ENCODE results near the gene HBB.

HBB gene

DNA sequence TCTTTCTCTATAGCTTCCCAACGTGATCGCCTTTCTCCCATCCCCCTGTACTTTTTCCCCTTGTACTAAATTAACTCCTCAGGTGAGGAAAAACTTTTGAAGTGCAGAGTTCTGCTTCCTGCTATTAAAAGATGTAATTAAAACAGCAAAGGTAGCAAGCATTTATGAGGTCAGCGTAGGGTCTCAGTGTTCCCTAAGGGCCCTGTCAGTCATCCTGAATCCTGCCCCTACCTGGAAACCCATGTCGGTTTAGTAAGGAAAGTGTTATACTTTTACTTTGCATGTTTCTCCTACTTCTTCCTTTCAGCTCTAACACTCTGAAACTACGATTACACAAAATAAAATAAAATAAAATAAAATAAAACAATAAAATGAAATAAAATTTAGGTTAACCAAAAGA, 1.3 kb upstream of the HBB start:
- no peak overlapping the region for H3K4me3 ChIP-seq (replicated peaks; ENCODE audit: low read depth, low read length)
- DNase-seq (ENCODE audit: extremely low read depth, low read depth) = no peak
- TF ChIP-seq, protein P1, sequence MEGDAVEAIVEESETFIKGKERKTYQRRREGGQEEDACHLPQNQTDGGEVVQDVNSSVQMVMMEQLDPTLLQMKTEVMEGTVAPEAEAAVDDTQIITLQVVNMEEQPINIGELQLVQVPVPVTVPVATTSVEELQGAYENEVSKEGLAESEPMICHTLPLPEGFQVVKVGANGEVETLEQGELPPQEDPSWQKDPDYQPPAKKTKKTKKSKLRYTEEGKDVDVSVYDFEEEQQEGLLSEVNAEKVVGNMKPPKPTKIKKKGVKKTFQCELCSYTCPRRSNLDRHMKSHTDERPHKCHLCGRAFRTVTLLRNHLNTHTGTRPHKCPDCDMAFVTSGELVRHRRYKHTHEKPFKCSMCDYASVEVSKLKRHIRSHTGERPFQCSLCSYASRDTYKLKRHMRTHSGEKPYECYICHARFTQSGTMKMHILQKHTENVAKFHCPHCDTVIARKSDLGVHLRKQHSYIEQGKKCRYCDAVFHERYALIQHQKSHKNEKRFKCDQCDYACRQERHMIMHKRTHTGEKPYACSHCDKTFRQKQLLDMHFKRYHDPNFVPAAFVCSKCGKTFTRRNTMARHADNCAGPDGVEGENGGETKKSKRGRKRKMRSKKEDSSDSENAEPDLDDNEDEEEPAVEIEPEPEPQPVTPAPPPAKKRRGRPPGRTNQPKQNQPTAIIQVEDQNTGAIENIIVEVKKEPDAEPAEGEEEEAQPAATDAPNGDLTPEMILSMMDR (IDR thresholded peaks at IDR 0.05; ENCODE audit: low read depth, low read length, missing control alignments) = no peak

DNA sequence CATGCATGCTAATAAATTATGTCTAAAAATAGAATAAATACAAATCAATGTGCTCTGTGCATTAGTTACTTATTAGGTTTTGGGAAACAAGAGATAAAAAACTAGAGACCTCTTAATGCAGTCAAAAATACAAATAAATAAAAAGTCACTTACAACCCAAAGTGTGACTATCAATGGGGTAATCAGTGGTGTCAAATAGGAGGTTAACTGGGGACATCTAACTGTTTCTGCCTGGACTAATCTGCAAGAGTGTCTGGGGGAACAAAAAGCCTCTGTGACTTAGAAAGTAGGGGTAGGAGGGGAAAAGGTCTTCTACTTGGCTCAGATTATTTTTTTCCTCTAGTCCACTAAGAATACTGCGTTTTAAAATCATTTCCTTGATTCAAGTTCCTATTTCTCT, 810 bp upstream of the HBB start:
- TF ChIP-seq, protein P1 (IDR thresholded peaks at IDR 0.05; ENCODE audit: low read depth, low read length, missing control alignments) = no peak
- no peak overlapping the region for H3K4me3 ChIP-seq (replicated peaks; ENCODE audit: low read depth, low read length)
- no peak for DNase-seq (ENCODE audit: extremely low read depth, low read depth)

DNA sequence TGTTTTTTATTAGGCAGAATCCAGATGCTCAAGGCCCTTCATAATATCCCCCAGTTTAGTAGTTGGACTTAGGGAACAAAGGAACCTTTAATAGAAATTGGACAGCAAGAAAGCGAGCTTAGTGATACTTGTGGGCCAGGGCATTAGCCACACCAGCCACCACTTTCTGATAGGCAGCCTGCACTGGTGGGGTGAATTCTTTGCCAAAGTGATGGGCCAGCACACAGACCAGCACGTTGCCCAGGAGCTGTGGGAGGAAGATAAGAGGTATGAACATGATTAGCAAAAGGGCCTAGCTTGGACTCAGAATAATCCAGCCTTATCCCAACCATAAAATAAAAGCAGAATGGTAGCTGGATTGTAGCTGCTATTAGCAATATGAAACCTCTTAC, 1.4 kb downstream of the HBB start:
- TF ChIP-seq, protein P1 (IDR thresholded peaks at IDR 0.05; ENCODE audit: low read depth, low read length, missing control alignments) = no peak
- no peak for DNase-seq (ENCODE audit: extremely low read depth, low read depth)

DNA sequence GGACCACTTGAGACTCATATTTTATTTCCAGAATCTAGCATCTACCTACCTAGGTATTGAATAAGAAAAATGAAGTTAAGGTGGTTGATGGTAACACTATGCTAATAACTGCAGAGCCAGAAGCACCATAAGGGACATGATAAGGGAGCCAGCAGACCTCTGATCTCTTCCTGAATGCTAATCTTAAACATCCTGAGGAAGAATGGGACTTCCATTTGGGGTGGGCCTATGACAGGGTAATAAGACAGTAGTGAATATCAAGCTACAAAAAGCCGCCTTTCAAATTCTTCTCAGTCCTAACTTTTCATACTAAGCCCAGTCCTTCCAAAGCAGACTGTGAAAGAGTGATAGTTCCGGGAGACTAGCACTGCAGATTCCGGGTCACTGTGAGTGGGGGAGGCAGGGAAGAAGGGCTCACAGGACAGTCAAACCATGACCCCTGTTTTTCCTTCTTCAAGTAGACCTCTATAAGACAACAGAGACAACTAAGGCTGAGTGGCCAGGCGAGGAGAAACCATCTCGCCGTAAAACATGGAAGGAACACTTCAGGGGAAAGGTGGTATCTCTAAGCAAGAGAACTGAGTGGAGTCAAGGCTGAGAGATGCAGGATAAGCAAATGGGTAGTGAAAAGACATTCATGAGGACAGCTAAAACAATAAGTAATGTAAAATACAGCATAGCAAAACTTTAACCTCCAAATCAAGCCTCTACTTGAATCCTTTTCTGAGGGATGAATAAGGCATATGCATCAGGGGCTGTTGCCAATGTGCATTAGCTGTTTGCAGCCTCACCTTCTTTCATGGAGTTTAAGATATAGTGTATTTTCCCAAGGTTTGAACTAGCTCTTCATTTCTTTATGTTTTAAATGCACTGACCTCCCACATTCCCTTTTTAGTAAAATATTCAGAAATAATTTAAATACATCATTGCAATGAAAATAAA, 2.1 kb downstream of the HBB start:
- TF ChIP-seq, protein P1 (IDR thresholded peaks at IDR 0.05; ENCODE audit: low read depth, low read length, missing control alignments) = no peak
- DNase-seq (ENCODE audit: extremely low read depth, low read depth) = no peak
- no peak overlapping the region for H3K4me3 ChIP-seq (replicated peaks; ENCODE audit: low read depth, low read length)

More for the DNA sequence above, 1.4 kb downstream of the HBB start:
- no peak overlapping the region for H3K4me3 ChIP-seq (replicated peaks; ENCODE audit: low read depth, low read length)

DNA sequence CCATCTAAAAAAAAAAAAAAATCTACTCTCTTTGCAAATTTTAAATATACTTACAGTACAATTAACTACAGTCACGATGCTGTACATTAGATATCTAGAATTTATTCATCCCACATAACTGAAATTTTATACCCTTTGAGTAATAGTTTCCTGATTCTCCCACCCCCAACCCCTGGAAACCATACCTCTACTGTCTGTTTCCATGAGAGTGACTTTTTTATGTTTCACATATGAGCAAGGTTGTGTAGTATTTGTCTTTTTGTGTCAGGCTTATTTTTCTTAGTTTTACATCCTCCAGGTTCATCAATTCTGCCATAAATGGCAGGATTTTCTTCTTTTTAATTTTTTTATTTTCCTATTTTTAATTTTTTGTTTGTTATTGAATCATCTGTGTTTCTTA, 3.2 kb downstream of the HBB start:
- TF ChIP-seq, protein P1 (IDR thresholded peaks at IDR 0.05; ENCODE audit: low read depth, low read length, missing control alignments) = no peak
- no peak for DNase-seq (ENCODE audit: extremely low read depth, low read depth)
- H3K4me3 ChIP-seq (replicated peaks; ENCODE audit: low read depth, low read length) = no peak overlapping the region

DNA sequence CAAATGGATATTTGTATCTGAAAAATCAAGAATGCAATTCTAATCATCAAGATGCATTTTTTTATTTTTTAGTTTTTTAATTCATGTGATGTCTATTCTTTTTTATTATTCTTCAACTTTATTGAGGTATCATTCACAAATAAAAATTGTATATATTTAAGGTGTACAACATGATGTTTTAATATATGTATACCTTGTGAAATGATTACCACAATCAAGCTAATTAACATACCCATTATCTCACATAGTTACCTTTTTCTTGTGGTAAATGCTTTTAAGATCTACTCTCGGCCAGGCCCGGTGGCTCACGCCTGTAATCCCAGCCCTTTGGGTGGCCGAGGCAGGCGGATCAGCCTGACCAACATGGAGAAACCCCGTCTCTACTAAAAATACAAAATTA, 3.7 kb downstream of the HBB start:
- DNase-seq (ENCODE audit: extremely low read depth, low read depth) = no peak
- TF ChIP-seq, protein P1 (IDR thresholded peaks at IDR 0.05; ENCODE audit: low read depth, low read length, missing control alignments) = no peak
- no peak overlapping the region for H3K4me3 ChIP-seq (replicated peaks; ENCODE audit: low read depth, low read length)

Measured in HFF-Myc (cell line).